Fibroblast of skin of back (primary cell): ENCODE measurements around the gene STAT4.
A peak's percentile ranks its signal among the peaks of the same experiment; 100 is the strongest.

Source experiments
- DNase-seq: peaks from one replicate; pipeline ENCODE4 v3.0.0-alpha.2; 2013

STAT4 gene

DNA sequence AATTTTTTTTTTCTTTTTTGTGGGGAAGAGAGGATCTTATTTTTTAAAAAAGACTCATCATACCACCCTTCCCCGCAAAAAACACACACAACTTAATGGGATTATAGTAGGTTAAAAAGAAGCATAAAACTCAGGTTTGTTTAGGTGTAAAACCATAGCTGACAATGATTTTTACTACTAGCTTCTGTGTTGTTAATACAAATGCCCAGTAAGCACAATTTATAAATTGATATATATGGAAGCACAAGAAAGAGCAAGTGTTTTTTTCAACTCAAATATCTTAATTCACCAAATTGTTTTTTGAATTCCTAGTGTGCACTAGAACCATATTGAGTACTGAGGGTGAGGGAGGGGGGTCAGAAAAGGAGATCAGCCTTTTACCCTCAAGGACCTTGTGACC, 7.0 kb downstream of the STAT4 start:
- no peak for DNase-seq

GRCh38 chr2:191128911-191129304, 21.9 kb downstream of the STAT4 start:
- no peak for DNase-seq

DNA sequence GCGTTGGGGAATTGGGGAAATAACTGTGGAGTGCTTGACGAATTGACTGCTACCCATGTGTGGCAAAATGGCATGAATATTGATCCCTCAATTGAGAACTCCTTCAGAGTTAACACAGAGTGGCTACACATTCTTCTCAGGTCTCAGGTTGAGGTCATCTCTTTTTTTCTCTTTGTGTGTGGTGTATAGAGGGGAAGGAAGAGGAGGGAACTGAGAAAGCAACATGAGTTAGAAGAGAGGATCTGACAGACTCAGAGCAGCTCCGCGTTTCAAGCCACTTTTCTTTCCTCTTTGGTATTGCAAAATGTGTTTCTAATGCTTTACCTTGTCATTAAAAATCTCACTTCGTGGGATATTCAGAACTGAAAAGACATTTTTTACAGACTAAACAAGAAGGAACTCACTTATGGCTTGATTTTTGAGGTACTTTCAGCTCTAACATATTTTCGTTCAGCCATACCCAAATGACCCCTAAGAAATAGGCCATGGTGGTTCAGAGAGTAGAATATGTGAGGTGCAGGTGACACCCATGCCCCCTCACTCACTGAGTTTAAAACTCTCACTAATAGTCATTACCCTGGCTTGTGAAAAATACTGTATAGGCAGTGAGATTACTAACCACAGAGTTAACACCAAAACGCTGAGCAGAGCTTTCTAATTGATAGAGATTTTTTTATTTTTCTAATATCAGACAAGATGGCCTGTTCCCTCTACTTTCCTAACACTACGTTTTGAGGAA, 22.5 kb downstream of the STAT4 start:
- no peak for DNase-seq

DNA sequence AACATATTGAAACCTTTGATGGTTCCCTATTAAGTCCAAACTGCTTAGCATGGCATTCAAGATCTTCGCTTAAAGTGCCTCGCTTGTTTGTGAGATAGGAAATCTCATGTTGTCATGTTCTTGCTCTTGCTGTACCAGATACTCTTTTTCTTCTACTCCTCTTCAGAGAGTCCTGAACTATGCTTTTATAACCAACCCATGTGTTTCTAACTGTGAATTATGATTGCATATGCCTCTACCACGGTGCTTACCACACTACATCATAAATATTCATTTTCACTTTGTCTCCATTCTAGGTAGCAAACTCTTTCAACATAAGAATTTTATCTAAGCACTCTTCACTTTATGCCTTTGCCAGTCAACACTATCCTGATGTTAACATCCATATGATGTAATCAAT, 23.6 kb downstream of the STAT4 start:
- DNase-seq = no peak

DNA sequence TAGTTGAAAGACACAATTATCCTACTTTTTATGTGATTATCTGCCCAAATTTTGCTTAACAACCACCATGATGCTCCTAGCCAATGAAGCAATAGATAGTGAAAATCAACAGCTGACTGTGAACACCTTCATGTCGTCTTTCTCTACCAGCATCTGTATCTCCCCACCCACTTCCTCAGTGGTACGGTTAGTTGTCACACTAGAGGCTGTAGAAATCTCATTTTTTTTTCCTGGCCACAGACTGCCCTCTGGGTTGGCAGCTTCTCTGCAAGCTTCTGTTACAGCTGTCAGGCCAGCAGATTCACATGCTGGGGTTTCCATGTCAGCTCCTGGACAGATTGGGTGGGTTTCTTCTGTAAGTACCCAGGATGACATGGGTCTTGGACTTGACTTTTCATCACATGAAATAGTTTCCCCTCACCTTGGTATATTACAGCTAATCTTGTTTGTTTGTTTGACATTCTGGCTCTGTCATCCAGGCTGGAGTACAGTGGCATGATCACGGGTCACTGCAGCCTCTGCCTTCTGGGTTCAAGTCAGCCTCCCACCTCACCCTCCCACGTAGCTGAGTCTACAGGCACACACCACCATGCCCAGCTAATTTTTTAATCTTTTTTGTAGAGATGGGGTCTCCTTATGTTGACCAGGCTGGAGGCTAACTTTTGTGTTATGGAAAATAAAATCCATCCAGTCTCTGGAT, 24.3 kb downstream of the STAT4 start:
- DNase-seq = no peak

- DNase-seq = no peak
Measured at GRCh38 chr2:191125646-191126045, 25.1 kb downstream of the STAT4 start.

GRCh38 chr2:191122638-191123294, 28.0 kb downstream of the STAT4 start:
- DNase-seq = no peak

DNA sequence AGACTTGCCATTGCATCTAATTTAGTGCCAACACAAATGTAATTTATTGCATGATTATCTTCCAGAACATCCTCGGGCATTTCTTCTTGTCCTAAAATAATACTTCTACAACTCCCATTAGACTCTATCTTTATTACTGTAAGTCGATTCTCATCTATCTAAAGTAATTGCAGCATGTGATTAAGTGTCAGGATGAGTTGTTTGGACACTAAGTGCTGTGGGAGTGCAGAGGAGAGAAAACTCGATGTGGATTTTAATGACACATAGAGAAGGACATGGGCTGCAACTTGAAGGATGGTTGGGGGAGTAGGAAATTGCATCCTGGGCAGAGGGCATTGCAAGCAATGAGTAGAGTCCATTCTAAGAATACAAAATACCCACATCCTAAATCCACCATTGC, 33.5 kb downstream of the STAT4 start:
- DNase-seq = no peak

DNA sequence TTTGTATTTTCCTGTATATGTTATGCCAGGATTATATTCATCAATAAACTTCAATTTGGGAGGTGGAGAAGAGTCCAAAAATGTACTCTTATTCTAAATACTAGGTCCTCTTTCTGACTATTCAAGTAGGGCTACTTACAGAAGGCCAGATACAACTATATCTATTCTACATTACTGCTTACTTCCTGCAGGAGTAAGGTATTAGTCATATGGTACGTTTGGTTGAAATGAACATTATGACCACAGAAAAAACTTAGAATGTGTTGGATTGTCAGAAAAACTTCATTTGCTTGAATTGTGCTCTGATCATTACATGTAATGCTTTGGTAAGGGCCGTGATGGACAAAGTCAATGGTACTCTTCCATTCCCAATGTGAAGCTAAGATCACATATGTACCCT, 35.0 kb downstream of the STAT4 start:
- DNase-seq = peak; percentile 45

DNA sequence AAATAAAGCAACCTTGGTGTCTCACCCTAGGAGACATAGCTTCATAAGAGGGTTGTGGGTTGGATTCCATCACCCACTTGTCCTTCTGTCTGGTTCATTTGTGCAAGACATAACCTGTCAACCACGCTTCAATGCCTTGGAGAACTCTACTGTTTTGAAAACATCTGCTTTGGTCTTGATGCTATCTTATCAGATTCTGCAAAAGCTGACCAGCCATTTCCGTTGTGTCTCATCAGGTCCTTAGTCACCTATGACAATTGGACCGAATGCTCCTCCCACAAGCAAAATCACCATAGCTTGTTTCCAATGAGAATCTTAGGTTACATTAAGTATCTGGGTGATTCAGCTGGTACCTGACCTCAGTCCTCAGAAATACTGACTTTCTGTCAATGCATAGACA, 35.4 kb downstream of the STAT4 start:
- no peak for DNase-seq

DNA sequence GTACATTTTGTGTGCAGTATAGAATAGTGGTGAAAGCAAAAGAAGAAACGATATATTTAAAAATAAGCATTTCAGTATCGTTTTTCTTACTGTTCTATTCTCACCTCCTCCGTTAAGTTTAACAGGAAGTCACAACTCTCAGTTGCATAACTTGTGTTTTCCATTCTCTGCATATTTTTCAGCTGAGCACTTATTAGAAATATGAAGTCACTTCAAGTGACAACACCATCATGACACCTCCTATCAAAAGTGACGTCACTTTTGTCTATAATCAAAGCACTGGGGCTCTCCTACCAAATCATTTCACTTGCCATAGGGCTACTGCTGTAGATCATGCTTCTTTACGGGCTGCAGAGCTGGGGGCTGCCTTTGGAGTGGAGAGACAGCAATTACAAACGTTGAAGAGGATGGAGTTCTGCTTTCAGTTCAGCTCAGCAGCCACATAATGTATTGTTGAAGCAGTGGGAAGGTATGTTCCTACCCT, 36.3 kb downstream of the STAT4 start:
- peak; percentile 56 for DNase-seq

- DNase-seq = no peak
Measured at GRCh38 chr2:191113761-191114160, 37.0 kb downstream of the STAT4 start.

GRCh38 chr2:191112448-191112901, 38.3 kb downstream of the STAT4 start:
- DNase-seq = no peak

- peak; percentile 43 for DNase-seq
Measured at GRCh38 chr2:191109888-191110287, 40.9 kb downstream of the STAT4 start.

DNA sequence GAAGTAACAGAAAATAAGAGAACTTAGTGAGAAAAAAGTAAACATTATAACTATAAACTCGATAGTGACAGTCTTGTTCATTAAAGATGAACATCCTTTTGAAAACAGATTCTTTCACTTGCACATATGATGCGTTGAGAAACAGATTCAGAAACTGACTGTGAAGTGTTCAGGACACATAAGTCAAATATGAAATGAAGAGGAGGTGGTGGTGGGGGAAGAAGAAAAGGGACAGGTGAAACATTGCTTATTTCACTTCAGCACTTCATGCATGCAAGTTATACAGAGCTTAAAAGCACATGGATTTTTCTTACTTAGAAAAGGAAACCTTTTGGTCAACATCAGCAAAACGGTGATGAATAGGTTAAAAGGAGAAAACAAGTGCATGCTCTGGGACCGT, 42.5 kb downstream of the STAT4 start:
- DNase-seq = no peak

GRCh38 chr2:191105082-191105481, 45.7 kb downstream of the STAT4 start:
- DNase-seq = peak; percentile 46

DNA sequence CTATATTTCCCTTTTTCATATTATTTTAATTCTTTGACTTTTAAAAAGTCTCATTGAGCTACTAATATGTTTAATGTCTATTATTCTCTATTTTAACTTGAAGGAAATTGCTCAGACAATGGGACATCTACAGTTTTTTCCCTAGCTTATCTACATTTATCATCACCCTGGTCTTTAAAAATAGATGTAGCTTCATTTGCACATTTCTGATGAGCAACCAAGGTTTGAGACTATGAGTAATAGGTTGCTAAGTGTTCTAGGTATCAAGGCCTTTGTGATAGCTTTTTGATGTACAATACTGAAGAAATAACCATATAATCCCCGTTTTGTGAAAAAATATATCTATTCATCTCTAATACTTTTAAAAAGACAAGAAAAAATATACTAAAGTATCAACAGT, 47.0 kb downstream of the STAT4 start:
- DNase-seq = peak; percentile 12

DNA sequence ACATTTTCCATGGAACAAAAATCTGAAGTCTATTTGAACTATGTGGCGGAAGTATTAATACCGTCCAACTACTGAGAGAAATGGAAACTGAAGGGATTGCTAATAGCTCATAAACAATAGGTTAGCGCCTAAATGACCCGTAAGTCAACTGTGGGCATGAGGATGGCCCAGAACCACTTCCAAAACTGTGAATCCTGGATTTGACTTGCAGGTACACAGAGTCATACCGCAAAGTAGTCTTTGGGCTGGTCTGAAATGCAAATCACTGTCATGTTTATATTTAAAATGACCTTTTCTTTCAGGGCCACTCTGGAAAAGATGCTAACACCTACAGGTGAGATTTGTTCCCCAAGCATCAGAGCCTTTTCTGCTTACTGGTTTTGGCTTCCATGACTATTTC, 50.6 kb downstream of the STAT4 start:
- DNase-seq = no peak

DNA sequence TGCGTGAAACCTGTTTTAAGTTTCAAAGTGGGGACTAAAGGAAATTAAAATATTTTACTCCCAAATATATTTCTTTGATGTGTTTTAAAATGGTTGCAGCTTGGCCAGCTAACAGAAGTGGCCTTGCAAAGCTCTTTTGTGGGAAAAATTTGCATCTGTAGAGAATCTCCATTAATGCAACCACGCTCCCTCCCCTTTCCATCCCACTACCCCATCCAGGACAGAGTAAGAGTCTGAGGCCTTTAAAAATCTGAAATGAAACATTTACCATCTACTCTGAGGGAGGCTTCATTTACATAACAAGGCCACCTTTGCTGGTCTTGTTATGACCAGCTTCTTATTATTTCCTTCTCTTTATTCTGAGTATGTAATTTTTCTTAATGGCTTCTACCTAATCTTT, 63.5 kb downstream of the STAT4 start:
- no peak for DNase-seq

DNA sequence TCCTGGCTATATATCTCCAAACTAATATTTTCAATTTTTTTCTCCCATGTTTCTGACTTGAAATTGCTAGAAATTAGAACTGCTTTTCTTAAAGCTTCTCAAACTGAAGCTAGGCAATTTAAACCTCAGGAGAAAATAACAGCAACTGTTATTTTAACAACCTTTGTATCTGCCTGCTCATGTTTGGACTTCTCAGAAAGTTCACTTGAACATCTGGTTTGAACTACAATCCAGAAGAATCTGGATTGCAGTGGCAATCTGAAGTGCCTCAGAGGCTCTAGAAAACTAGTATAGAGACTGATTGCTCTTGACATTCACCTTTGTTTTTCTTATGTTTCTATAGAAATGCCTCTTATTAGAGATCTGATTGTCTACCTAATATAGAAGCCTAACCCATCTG, 64.1 kb downstream of the STAT4 start:
- DNase-seq = no peak

GRCh38 chr2:191083540-191083939, 67.3 kb downstream of the STAT4 start:
- DNase-seq = no peak

DNA sequence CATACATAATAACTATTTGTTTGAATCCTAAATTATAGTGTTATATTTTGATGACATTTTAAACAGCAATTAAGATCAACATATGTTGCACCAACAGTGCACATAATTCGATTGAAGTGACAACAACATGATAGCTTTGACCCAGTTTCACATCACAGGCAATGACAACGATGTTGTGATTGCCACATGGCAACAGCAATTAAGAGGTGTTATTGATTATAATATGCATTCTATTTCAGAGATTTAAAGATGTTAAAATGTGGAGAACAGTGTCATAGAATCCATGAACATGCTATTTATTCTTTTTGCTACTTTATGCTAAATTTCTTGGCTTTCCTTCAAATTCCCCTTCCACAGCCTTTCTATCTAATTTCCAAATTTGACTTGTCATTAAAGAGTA, 68.5 kb downstream of the STAT4 start:
- DNase-seq = no peak

GRCh38 chr2:191081411-191082155, 69.2 kb downstream of the STAT4 start:
- DNase-seq = peak; percentile 0
